Ovary (tissue), 3 donors: Measurements from ENCODE around the gene LPCAT2.

Experiments
- EP300 ChIP-seq: sonication (generic); formaldehyde crosslinking; IDR thresholded peaks from one replicate; pipeline ENCODE4 v1.6.1; 2017; ENCODE audit warnings: antibody characterized with exemption
- TF ChIP-seq, protein P1 (sequence below), 3 donors: fragments of 450-650 bp in 2 of 3; fragments of 200-600 bp in 1 of 3; IDR thresholded peaks; one replicate each; pipeline versions ENCODE4 v1.5.1 to v1.8.0; 2016 to 2022; ENCODE audit warnings: antibody characterized with exemption in 3 of 3, mild to moderate bottlenecking in 1 of 3
- donor health status: DM: no; HTN: no; CAD: no.

DNA sequence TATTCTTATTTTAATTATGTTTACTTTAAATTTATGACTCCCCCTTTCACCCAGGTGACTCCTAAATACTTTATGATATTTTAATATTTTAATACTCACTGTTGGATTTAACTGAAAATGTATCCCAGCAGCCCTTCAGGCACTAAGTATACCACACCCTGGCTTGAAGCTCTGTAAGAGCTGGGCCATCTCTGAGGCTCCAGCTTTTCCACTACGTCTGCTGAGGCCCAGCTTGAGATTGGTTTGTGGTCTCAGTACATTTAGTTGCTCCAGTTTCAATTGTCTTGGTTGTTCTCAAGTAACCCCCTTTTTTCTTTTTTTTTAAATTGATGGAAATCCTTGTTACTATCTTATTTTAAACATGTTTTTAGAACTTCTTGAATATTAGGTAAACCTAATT lies 30.6 kb downstream of the LPCAT2 start:
- TF ChIP-seq, protein P1, sequence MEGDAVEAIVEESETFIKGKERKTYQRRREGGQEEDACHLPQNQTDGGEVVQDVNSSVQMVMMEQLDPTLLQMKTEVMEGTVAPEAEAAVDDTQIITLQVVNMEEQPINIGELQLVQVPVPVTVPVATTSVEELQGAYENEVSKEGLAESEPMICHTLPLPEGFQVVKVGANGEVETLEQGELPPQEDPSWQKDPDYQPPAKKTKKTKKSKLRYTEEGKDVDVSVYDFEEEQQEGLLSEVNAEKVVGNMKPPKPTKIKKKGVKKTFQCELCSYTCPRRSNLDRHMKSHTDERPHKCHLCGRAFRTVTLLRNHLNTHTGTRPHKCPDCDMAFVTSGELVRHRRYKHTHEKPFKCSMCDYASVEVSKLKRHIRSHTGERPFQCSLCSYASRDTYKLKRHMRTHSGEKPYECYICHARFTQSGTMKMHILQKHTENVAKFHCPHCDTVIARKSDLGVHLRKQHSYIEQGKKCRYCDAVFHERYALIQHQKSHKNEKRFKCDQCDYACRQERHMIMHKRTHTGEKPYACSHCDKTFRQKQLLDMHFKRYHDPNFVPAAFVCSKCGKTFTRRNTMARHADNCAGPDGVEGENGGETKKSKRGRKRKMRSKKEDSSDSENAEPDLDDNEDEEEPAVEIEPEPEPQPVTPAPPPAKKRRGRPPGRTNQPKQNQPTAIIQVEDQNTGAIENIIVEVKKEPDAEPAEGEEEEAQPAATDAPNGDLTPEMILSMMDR (IDR thresholded peaks at IDR 0.05), result no peak
- TF ChIP-seq EP300, result no peak
